HG03066 (cell line): Measurements from ENCODE around the gene NRSN2.
"Not testable (repeated sequence)": the region's sequence is repeated elsewhere in the genome, so short reads cannot be mapped to it uniquely, and the experiment has no call there.

Source experiments
- ATAC-seq: cut with Tn5 transposase; IDR thresholded peaks from one replicate; pipeline ENCODE4 v1.9.1; 2021; ENCODE audit warnings: low read depth; ENCODE audit not compliant: unreplicated experiment

The NRSN2 gene

DNA sequence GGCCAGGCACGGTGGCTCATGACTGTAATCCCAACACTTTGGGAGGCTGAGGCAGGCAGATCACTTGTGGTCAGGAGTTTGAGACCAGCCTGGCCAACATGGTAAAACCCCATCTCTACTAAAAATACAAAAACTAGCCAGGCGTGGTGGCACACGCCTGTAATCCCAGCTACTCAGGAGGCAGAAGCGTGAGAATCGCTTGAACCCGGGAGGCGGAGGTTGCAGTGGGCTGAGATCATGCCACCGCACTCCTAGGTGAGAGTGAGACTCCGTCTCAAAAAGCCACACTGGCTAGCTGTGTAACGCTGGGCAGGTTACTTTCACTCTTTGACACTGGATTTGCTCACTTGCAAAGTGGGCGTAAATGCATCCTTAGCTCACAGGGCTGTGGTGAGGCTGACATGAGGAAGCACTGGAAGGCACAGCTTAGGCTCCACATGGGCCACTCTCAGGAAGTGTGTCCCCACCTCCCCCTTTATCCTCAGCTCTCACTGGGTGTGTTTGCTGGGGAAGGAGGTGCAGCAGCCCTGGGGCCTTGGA lies 25.7 kb downstream of the NRSN2 start:
- ATAC-seq, result not testable (repeated sequence)

DNA sequence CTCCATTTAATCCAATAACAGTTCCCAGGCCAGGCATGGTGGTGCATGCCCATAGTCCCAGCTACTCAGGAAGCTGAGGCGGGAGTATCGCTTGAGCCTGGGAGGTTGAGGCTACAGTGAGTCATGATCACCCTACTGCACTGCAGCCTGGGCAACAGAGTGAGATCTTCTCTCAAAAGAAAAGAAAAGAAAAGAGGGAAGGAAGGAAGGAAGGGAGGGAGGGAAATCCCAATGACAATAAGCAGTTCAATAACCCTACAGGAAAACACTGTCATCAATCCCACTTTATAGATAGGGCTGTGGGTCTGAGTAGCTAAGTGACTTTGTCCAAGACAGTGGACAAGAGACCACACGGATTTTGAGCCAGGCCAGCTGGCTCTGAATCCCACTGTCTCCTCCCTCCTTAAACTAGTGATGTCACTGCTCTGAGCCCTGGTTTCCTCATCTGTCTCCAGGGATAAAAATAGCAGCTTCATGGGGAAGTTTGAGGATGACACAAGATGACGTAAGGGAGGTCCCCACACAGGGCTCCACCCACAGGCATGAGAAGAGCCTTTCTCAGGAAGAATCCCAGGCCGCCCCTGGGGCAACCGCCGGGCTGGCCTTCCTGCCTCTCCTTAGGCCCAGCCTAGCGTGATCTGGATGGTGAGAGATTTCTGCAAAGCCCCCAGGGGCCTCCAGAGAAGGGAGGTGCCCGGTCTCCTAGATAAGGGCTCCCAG lies 26.4 kb downstream of the NRSN2 start:
- ATAC-seq, result no peak

DNA sequence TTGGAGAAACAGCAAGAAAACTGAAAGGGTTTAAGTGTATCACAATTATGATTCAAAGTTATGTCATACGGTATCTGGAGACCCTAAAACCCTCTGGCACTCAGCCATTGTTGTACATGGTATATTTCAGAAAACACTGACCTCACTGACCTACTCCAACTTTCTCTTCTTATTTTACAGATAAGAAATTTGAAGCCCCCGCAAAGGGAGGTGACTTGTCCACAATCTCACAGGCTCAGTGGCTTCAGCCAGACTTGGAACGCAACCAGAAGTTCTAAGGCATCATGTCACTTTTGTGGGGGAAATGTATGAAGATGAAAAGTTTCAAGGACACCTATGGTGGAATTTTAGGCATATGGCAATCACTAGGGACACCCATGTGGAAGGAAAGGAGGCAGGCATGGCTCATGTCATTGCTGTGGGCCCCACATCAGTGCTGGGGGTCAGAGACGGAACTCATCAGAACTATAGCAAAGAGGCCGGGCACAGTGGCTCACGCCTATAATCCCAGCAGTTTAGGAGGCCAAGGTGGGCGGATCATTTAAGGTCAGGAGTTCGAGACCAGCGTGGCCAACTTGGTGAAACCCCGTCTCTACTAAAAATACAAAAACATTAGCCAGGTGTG lies 28.5 kb downstream of the NRSN2 start:
- ATAC-seq, result no peak

DNA sequence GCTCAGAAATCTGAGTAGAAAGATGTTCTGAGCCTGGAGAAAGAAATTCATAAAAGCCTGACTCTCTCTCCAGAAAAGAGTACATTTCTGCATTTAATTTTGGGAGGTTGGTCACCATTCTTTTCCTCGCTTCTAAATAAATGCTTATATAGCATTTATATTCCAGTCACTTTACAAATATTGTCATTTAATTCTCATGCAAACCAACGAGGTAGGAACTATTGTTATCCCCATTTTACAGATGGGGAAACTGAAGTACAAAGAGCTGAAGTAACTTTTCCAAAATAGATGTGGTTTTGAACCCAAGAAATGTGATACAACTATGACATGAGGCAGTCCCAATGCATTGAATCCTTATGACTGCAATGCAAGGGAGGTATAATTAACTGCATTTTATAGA lies 29.2 kb downstream of the NRSN2 start:
- ATAC-seq, result no peak

DNA sequence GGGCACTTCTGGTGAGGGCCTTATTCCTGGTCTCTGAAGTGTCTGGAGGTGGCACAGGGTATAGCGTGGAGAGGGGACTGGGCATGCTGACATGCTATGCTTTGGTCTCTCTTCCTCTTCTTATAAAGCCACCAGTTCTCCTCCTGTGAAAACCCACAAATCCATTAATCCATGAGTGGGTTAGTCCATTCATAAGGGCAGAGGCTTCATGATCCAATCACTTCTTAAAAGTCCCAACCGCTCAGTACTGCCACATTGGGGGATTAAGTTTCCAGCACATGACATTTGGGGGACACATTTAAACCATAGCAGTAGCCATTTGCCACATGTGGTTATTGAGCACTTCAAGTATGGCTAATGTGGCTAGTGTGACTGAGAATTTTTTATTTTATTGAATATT lies 29.8 kb downstream of the NRSN2 start:
- ATAC-seq, result no peak

DNA sequence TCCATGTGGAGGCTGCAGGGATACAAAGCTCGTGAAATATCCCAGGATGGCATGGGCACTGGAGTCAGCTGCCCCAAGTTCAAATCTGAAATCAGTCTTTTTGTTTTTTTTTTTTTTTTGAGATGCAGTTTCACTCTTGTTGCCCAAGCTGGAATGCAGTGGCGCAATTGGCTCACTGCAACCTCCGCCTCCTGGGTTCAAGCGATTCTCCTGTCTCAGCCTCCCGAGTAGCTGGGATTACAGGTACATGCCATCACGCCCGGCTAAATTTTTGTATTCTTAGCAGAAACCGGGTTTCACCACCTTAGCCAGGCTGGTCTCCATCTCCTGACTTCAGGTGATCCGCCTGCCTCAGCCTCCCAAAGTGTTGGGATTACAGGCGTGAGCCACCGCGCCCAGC lies 30.7 kb downstream of the NRSN2 start:
- ATAC-seq, result not testable (repeated sequence)

DNA sequence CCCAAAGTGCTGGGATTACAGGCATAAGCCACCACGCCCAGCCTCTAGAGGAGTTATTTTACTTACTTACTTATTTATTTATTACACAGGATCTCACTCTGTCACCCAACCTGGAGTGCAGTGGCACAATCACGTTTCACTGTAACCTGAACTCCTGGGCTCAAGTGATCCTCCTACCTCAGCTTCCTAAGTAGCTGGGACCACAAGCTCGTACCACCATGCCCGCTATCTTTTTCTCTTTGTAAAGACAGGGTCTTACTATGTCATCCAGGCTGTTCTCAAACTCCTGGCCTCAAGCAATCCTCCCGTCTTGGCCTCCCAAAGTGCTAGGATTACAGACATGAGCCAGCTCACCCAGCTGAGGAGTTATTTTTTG lies 32.0 kb downstream of the NRSN2 start:
- no peak for ATAC-seq

DNA sequence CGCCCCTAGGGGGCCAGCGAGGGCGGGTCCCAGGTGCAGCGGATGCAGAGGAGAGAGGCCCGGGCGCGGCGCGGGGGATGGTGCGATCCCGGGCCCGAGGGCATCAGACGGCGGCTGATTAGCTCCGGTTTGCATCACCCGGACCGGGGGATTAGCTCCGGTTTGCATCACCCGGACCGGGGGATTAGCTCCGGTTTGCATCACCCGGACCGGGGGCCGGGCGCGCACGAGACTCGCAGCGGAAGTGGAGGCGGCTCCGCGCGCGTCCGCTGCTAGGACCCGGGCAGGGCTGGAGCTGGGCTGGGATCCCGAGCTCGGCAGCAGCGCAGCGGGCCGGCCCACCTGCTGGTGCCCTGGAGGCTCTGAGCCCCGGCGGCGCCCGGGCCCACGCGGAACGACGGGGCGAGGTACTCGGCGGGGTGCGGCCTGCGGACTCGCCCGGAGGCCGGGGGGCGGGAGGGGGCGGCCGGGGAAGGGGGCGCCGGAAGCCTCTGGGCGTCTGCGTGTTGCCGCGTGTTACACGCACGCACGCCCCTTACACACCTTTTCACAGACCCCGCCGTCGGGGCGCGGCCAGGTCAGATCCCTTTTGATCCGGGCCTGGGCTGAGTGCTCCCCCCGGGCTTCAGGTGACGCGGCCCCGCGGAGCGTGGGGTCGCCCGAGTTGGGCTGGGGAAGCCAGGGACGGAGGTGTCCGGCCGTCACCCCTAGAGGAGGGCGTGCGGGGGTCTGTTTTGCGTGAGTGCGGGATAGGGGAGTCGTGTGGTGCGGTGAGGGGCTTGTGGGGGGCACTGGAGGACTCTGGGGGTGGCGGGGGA lies 34.1 kb downstream of the NRSN2 start:
- ATAC-seq, result peak; percentile 38

DNA sequence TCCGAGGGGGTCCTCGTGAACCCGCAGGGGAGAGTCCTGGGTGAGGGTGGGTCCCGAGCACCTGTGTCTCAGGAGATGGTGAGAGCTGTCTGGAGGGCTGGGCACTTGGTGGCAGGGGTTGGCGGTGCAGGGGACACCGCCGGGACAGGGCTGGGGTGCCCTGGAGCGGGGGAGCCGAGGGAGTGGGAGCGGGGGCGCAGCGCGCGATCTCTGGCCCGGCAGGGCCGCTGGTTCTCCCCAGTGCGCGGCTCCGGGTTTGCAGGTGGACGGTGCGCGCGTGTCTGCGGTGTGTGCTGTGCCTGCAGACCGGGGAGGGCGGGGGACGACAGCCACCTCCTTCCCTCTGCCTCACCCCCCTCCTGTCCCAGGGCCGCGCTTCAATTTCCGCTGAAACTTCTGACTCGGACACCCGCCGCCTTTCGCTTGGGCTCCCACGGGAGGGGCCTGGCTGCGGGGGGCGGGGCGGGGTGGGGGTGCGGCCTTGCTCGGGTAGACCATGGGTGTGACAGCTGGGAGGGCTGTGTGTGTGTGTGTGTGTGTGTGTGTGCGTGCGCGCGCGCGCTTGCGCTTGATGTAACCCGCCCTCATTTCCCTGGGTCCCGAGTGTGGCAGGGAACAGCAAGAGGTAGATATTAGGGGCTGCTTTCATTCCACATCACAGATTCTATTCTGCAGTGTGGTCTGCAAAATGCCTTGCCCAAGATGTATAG lies 34.8 kb downstream of the NRSN2 start:
- peak; percentile 71 for ATAC-seq

DNA sequence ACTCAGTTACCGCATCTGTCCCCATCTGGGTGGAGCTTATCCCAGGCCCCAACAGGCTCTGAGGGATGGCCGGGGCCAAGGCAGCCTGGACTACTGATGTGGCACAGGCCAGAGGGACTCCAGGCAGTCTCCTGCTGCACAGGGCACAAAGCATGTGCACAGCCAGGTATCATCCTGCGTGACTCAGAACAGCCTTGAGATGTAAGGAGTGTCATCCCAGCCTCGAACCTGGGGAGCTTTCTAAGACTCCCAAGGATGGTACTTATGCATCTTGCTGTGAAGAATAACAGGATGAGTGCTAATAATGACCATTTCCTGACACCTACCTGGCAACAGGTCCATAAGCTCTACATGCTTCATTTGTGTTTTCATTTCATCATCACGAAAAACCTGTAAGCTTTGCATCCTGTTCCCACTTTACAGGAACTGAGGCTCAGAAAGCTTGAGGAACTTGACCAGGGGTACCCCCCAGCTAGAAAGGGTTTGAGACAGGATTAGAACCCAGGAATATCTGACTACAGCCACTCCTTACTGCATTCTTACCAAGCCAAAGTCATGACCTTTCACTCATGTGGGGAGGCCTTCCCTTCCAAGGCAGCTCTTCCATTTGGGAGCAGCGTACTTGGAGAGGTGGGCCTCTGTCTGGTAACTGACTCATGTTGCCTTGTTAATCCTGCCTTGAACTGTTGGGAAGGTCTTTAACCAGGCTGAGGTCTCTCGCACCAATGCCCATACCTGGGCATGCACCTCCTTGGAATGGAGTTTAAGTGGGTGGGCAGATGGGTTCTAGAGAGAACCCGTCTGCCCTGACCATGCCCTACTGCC lies 35.6 kb downstream of the NRSN2 start:
- no peak for ATAC-seq

DNA sequence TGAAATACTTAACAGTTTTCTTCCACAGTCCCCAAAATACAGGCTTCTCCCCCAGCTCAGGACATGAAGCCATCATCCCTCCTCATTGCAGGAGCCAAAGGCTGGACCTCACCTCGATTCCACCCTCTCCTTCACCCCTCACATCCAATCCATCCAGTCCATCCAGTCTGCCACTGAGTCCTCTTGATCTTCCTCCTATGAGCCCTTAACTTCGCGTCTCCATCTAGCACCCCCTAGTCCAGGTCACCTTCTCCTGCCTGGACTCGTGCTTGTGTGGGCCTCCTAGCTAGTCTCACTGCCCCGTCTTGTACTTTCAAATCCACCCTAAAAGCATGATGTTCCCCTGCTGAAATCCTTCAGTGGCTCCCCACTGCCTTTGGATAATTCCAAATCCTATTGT lies 37.0 kb downstream of the NRSN2 start:
- ATAC-seq, result no peak

DNA sequence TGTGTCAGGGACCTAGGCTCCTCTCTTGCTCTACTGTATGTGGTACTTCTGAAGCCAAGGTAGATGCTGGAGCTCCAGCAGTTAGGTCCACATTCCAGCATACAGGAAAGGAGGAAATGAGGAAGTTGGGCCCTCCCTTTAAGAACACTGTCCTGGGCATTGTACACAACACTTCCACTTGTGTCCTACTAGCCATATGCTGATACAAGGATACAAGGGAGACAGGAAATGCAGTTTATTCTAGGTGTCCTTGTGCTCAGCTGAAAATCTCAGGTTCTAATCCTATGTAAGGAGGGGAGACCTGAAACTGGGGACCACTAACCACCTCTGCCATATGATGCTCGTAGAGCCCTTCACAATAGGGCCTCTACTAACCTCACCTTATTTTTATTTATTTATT lies 37.8 kb downstream of the NRSN2 start:
- no peak for ATAC-seq

DNA sequence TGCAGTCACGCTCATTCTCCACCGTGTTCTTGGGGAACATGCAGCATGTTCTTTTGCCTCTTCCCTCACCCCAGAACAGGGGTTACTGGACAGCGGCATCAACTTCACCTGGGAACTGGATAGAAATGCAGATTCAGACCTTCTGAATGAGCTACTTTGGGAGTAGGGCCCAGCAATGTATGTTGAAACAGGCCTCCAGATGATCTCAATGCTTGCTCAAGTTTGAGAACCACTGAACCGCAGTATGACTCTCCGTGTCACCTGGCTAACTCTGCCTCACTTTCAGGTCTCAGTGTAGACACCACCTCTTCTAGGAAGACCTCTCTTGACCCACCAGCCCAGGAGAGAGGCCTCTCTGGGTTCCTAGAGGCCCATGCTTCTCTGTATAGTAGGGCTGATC lies 38.5 kb downstream of the NRSN2 start:
- no peak for ATAC-seq

DNA sequence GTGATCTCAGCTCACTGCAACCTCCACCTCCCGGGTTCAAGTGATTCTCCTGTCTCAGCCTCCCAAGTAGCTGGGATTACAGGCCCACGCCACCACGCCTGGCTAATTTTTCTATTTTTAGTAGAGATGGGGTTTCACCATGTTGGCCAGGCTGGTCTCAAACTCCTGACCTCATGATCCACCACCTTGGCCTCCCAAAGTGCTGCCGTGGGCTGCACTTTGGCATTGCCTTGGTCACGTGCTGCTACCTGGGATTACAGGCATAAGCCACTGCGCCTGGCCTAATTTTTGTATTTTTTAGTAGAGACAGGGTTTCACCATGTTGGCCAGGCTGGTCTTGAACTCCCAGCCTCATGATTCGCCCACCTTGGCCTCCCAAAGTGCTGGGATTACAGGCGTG lies 39.7 kb downstream of the NRSN2 start:
- ATAC-seq, result not testable (repeated sequence)

DNA sequence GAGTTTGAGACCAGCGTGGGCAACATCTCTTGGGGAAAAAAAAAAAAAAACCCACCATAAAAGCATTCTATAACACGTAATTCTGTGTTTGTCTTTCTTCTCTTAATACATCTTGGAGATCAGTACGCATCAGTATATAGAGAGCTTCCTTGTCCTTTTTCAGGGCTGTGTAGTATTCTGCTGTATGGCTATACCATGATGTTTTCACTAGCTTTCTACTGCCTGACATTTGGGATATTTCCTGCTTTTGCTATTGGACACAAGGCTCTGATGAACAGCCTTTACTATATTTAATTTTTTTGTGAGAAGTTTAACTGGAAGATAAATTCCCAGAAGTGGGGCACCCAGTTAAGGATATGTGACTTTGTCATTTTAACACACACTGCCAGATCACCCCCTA lies 40.6 kb downstream of the NRSN2 start:
- ATAC-seq, result no peak

DNA sequence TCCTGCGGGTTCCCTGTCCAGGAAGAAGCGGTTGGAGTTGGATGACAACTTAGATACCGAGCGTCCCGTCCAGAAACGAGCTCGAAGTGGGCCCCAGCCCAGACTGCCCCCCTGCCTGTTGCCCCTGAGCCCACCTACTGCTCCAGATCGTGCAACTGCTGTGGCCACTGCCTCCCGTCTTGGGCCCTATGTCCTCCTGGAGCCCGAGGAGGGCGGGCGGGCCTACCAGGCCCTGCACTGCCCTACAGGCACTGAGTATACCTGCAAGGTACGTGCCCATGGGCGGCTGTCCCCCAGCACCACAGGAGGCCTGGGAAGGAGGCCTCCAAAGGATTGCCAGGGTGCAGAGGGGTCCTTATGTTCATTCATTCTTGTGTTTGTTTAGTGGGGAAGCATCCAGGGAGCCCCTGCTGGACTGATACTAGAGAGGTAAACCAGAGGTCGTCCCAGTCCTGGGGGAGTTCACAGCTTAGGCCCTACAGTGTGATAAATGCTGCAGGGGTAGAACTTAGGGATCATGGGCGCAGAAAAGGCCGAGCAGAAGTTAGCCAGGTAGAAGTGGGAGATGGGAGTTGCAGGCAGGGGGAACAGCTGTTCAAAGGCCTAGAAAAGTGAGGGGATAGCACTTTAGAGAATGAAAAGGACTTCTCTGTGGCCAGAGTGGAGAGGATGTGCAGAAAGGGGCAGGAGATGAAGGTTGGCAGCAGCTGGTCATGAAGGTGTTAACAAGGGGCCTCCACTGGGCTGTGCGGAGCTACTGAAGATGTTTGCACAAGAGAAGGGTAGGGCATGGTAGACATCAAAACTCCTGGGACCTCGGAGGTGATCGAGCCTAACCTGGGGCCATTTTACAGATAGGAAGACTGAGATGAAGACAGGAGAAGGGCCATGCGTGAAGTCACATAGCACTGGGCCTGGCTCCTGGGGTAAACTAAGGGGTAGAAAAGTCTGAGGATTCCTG lies 41.4 kb downstream of the NRSN2 start:
- ATAC-seq, result no peak

DNA sequence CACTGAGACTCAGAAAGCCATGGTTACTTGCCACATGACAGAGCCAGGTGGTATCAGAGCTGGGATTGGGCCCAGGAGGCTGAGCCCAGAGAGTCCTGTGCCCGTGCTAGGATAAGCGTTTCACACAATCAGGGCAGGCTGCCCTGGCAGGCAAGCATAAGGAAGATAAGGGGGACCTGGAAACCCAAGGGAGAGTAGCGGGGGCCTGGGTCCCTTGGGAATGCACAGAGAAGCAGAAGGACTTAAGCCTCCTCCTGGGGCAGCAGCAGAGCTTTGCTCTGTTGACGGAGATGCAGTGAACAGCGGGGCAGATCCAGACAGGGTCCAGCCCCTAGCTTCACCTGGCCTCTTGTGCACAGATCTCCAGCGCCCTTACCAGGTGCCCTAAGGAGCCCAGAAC lies 42.3 kb downstream of the NRSN2 start:
- ATAC-seq, result no peak

DNA sequence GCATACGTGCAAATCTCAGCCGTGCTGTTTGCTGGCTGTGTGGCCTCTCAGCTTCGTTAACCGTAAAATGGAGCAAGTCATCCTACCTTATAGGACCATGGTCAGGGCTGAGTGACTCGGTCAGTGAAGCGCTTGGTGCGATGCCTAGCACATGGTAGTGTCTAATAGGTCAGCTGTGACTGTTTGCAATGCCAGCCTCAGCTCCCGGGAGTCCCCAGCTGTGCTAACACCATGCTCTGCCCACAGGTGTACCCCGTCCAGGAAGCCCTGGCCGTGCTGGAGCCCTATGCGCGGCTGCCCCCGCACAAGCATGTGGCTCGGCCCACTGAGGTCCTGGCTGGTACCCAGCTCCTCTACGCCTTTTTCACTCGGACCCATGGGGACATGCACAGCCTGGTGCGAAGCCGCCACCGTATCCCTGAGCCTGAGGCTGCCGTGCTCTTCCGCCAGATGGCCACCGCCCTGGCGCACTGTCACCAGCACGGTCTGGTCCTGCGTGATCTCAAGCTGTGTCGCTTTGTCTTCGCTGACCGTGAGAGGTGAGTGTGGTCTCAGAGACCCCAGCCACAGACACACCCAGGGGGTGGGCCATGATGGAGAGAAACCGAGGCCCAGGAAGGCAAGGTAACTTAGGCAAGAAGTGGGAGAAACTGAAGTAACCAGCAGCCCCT lies 44.3 kb downstream of the NRSN2 start:
- no peak for ATAC-seq
